CD4-positive, alpha-beta T cell (primary cell): ENCODE data around the gene CHKA. TPM values are rescaled to one million over a fixed set of nuclear protein-coding genes. Genes with fewer than 3 reads are reported as not detected.
"Not testable (repeated sequence)": the region's sequence is repeated elsewhere in the genome, so short reads cannot be mapped to it uniquely, and the experiment has no call there.

Source experiments
- ATAC-seq: fragments of 200-7000 bp; cut with Tn5 transposase; one replicate; pipeline ENCODE4 v1.10.0; 2022; ENCODE audit warnings: mild to moderate bottlenecking; ENCODE audit not compliant: poor library complexity
- CTCF ChIA-PET: fragments of 350-600 bp; sonication (Branson Sonifier 250); formaldehyde crosslinking; loops from one replicate; lab custom pipeline; 2021; ENCODE audit warnings: antibody characterized with exemption, inconsistent platforms; lab: Charles Lee
- POLR2A ChIA-PET: fragments of 350-600 bp; sonication (Branson Sonifier 250); formaldehyde crosslinking; loops from one replicate; lab custom pipeline; 2021; ENCODE audit warnings: antibody characterized with exemption, inconsistent platforms; lab: Charles Lee
- DNase-seq, 14 experiments: peaks; one replicate each; pipeline ENCODE4 v3.0.0-alpha.2; 2013 to 2020; ENCODE audit warnings: mixed read lengths in 2 of 14
- H3K27ac ChIP-seq, 2 donors: one replicate each; pipeline versions ENCODE4 v1.5.1 to v1.7.0; 2013; ENCODE audit warnings: low read length in 2 of 2, low read depth in 1 of 2, mild to moderate bottlenecking in 1 of 2
- H3K27me3 ChIP-seq, 2 experiments: 1 replicate in 1 of 2; 2 replicates in 1 of 2; pipeline versions ENCODE4 v1.6.1 to v1.7.0; 2013; ENCODE audit warnings: low read length in 2 of 2, control low read depth in 1 of 2, mild to moderate bottlenecking in 1 of 2, moderate library complexity in 1 of 2; ENCODE audit not compliant: insufficient read depth in 2 of 2, control insufficient read depth in 1 of 2
- H3K36me3 ChIP-seq: one replicate; pipeline ENCODE4 v1.6.1; 2013; ENCODE audit warnings: low read length, control low read depth; ENCODE audit not compliant: insufficient read depth
- H3K4me1 ChIP-seq: one replicate; pipeline ENCODE4 v1.6.1; 2013; ENCODE audit warnings: low read length, control low read depth; ENCODE audit not compliant: insufficient read depth
- H3K4me3 ChIP-seq: one replicate; pipeline ENCODE4 v1.5.1; 2013; ENCODE audit warnings: mild to moderate bottlenecking, low read length, moderate library complexity
- H3K9me3 ChIP-seq, 2 experiments: 1 replicate in 1 of 2; 2 replicates in 1 of 2; pipeline versions ENCODE4 v1.6.1 to v1.7.0; 2013; ENCODE audit warnings: low read length in 2 of 2, mild to moderate bottlenecking in 2 of 2, control low read depth in 1 of 2, moderate library complexity in 1 of 2; ENCODE audit not compliant: control insufficient read depth in 1 of 2, insufficient read depth in 1 of 2
- H3K27ac Mint-ChIP-seq: one replicate; pipeline ENCODE4 v1.8.0; 2020; ENCODE audit warnings: mixed read lengths
- H3K27me3 Mint-ChIP-seq: one replicate; pipeline ENCODE4 v1.8.0; 2021; ENCODE audit warnings: mixed read lengths
- H3K36me3 Mint-ChIP-seq: one replicate; pipeline ENCODE4 v1.8.0; 2021; ENCODE audit warnings: low read depth, mixed read lengths
- H3K4me1 Mint-ChIP-seq: one replicate; pipeline ENCODE4 v1.8.0; 2021; ENCODE audit warnings: low read depth, mixed read lengths
- H3K4me3 Mint-ChIP-seq: one replicate; pipeline ENCODE4 v1.8.0; 2020; ENCODE audit warnings: mild to moderate bottlenecking, mixed read lengths
- H3K9me3 Mint-ChIP-seq: one replicate; pipeline ENCODE4 v1.8.0; 2020; ENCODE audit warnings: mixed read lengths
- intact Hi-C, 2 experiments: fragments of 100-400 bp; cut with DNase I in 1 of 2; cut with micrococcal nuclease in 1 of 2; formaldehyde crosslinking; loops; one replicate each; pipeline versions ENCODE4 v1.15.1 to v1.9.0; 2023 to 2025; cut with DNase I, micrococcal nuclease
- total RNA-seq, 174 experiments: library from RNA in 2 of 174; stranded (reverse) in 2 of 174; gene quantifications; one replicate each; pipeline ENCODE4 v1.2.3 and lab custom pipeline; 2021 to 2026
- TF ChIP-seq, protein P1 (sequence below): fragments of 200-600 bp; IDR thresholded peaks from one replicate; pipeline ENCODE4 v1.8.0; 2022; ENCODE audit warnings: antibody characterized with exemption, mild to moderate bottlenecking

Gene CHKA
- total RNA-seq, 2 experiments from 2014 or later: 30.1 to 31.4 TPM

DNA sequence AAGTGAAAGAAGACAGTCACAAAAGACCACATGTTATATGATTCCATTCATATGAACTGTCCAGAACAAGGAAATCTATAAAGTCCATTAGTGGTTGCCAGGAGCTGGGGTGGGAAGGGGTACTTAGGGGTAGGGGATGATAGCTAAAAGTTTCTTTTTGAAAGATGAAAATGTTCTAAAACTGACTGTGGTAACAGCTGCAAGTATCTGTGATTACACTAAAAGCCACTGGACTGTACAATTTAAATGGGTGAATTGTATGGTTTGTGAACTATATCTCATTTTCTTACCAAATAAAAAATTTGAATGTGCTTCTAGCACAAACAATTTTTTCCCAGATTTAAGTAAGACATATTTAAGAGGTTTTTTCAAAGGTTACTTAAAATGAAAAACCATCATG is 22.1 kb downstream of the CHKA start:
- no peaks in the 10 kb centered on the region for H3K27me3 Mint-ChIP-seq
- TF ChIP-seq, protein P1, sequence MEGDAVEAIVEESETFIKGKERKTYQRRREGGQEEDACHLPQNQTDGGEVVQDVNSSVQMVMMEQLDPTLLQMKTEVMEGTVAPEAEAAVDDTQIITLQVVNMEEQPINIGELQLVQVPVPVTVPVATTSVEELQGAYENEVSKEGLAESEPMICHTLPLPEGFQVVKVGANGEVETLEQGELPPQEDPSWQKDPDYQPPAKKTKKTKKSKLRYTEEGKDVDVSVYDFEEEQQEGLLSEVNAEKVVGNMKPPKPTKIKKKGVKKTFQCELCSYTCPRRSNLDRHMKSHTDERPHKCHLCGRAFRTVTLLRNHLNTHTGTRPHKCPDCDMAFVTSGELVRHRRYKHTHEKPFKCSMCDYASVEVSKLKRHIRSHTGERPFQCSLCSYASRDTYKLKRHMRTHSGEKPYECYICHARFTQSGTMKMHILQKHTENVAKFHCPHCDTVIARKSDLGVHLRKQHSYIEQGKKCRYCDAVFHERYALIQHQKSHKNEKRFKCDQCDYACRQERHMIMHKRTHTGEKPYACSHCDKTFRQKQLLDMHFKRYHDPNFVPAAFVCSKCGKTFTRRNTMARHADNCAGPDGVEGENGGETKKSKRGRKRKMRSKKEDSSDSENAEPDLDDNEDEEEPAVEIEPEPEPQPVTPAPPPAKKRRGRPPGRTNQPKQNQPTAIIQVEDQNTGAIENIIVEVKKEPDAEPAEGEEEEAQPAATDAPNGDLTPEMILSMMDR: no peak
- peaks cover 23% of the 10 kb centered on the region for H3K4me1 Mint-ChIP-seq
- no peak for ATAC-seq
- H3K4me1 ChIP-seq: peaks cover 3% of the 10 kb centered on the region
- POLR2A ChIA-PET: no interaction called here
- no peaks in the 10 kb centered on the region for H3K27me3 ChIP-seq
- no peaks in the 10 kb centered on the region for H3K36me3 Mint-ChIP-seq
- no peak overlapping the region for H3K27ac ChIP-seq
- intact Hi-C loops: no loop called here
- H3K27ac Mint-ChIP-seq: peak overlapping the region; percentile 63
- no peak for DNase-seq
- no peaks in the 10 kb centered on the region for H3K36me3 ChIP-seq
- no peaks in the 10 kb centered on the region for H3K9me3 ChIP-seq
- CTCF ChIA-PET: interaction anchor here (1.1 kb wide), 1 partner anchor 8 kb away, joined by 3 read pairs; no protein-coding TSS in a partner anchor
- no peak overlapping the region for H3K4me3 ChIP-seq
- H3K9me3 Mint-ChIP-seq: no peaks in the 10 kb centered on the region
- H3K4me3 Mint-ChIP-seq: peak overlapping the region; percentile 80

DNA sequence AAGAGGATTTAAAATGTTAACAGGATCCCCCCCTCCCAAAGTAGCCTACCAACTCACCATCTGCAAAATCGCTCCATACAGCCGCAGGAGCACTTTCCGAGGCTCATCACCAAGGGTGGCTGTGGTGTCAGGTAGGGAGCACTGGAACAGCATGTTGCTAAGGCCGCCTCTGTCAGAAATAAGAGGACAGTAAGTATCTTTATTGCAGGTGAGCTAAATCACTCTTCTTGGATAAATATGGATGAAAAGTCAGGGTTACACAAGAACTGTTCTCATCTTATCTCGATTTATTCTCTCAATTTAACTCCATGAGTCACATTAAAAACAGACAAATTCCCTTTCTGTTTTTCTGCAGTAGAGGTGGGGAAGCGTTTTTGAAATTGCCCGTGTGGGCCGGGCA is 24.2 kb downstream of the CHKA start:
- ATAC-seq (no peak), DNase-seq (no peak)
- no peak overlapping the region for H3K27ac Mint-ChIP-seq
- peaks cover 23% of the 10 kb centered on the region for H3K4me1 Mint-ChIP-seq
- no peaks in the 10 kb centered on the region for H3K27me3 ChIP-seq
- TF ChIP-seq, protein P1: no peak
- no peak overlapping the region for H3K27ac ChIP-seq
- no peaks in the 10 kb centered on the region for H3K36me3 ChIP-seq
- H3K4me3 Mint-ChIP-seq: no peak overlapping the region
- H3K4me3 ChIP-seq: no peak overlapping the region
- no peaks in the 10 kb centered on the region for H3K27me3 Mint-ChIP-seq
- no peaks in the 10 kb centered on the region for H3K9me3 ChIP-seq
- H3K9me3 Mint-ChIP-seq: no peaks in the 10 kb centered on the region
- POLR2A ChIA-PET: no interaction called here
- peaks cover 3% of the 10 kb centered on the region for H3K4me1 ChIP-seq
- no peaks in the 10 kb centered on the region for H3K36me3 Mint-ChIP-seq
- intact Hi-C loops: no loop called here
- CTCF ChIA-PET: no interaction called here

DNA sequence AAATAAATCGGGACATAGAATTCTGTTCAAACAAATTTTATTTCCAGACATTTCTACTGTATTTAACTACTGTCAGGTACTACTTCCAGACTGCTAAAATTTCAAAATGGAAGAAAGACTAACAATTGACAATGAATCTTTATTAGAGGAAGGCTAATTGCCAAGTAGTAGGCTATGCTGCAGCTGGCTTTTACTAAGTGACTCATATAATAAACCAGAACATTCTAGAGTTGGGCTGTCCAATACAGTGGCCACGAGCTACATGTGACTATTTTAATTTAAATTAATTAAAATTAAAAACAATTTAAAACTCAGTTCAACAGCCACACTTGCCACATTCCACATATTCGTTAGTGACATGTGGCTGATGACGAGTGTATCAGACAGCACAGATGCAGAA is 27.6 kb downstream of the CHKA start:
- TF ChIP-seq, protein P1: no peak
- ChIA-PET POLR2A (no interaction called here), CTCF (no interaction called here)
- no peak overlapping the region for H3K4me3 ChIP-seq
- no peaks in the 10 kb centered on the region for H3K9me3 ChIP-seq
- no peaks in the 10 kb centered on the region for H3K36me3 ChIP-seq
- intact Hi-C loops: no loop called here
- H3K4me1 ChIP-seq: no peaks in the 10 kb centered on the region
- peaks cover 9% of the 10 kb centered on the region for H3K4me1 Mint-ChIP-seq
- H3K27me3 ChIP-seq: no peaks in the 10 kb centered on the region
- no peak for ATAC-seq
- H3K36me3 Mint-ChIP-seq: no peaks in the 10 kb centered on the region
- H3K9me3 Mint-ChIP-seq: no peaks in the 10 kb centered on the region
- H3K27me3 Mint-ChIP-seq: no peaks in the 10 kb centered on the region
- no peak overlapping the region for H3K27ac Mint-ChIP-seq
- no peak overlapping the region for H3K27ac ChIP-seq
- no peak for DNase-seq
- H3K4me3 Mint-ChIP-seq: no peak overlapping the region

DNA sequence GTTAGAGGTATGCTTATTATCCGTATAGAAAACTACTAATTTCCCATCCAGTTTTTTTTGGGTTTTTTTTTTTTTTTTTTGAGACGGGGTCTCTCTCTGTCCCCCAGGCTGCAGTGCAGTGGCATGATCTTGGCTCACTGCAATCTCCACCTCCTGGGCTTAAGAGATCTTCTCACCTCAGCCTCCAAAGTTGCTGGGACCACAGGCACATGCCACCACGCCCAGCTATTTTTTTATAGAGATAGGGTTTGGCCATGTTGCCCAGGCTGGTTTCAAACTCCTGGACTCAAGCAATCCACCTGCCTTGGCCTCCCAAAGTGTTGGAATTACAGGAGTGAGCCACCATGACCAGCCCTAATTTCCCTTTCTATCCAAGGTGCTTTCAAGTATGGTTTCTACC is 28.2 kb downstream of the CHKA start:
- H3K4me3 Mint-ChIP-seq, H3K27ac Mint-ChIP-seq, H3K27me3 ChIP-seq, CTCF ChIA-PET, H3K4me1 Mint-ChIP-seq, H3K36me3 Mint-ChIP-seq, H3K27me3 Mint-ChIP-seq, H3K9me3 Mint-ChIP-seq, intact Hi-C loops, H3K9me3 ChIP-seq, H3K36me3 ChIP-seq, H3K4me1 ChIP-seq, ATAC-seq, H3K4me3 ChIP-seq, DNase-seq, H3K27ac ChIP-seq, POLR2A ChIA-PET: not testable (repeated sequence)
